Tibial nerve (tissue), 4 donors: Measurements from ENCODE around the gene MYOG. TPM values are rescaled to one million over a fixed set of nuclear protein-coding genes. Genes with fewer than 3 reads are reported as not detected.
A peak's percentile ranks its signal among the peaks of the same experiment; 100 is the strongest.

ENCODE experiments used
- DNase-seq, 2 donors: peaks; one replicate each; pipeline ENCODE4 v3.0.0-alpha.2; 2019; ENCODE audit warnings: low spot score in 2 of 2
- H3K27ac ChIP-seq, 4 donors: fragments of 200-600 bp; sonication (generic) in 3 of 4; one replicate each; pipeline ENCODE4 v1.5.1; 2017 to 2019; ENCODE audit warnings: mild to moderate bottlenecking in 1 of 4
- H3K27me3 ChIP-seq, 2 donors: fragments of 200-600 bp; sonication (generic) in 1 of 2; one replicate each; pipeline versions ENCODE4 v1.5.1 to v1.6.0; 2017 to 2019
- H3K36me3 ChIP-seq, 3 donors: fragments of 200-600 bp; sonication (generic); one replicate each; pipeline ENCODE4 v1.5.1; 2018 to 2019
- H3K4me1 ChIP-seq, 4 donors: fragments of 200-600 bp; sonication (generic) in 3 of 4; one replicate each; pipeline ENCODE4 v1.5.1; 2017 to 2019
- H3K4me3 ChIP-seq, 4 donors: fragments of 200-600 bp; sonication (generic) in 3 of 4; one replicate each; pipeline ENCODE4 v1.5.1; 2017 to 2019; ENCODE audit warnings: mild to moderate bottlenecking in 1 of 4, moderate library complexity in 1 of 4
- H3K9me3 ChIP-seq, 4 donors: fragments of 200-600 bp; sonication (generic) in 3 of 4; one replicate each; pipeline ENCODE4 v1.5.1; 2017 to 2019
- EP300 ChIP-seq, 2 donors: sonication (generic); formaldehyde crosslinking; IDR thresholded peaks; one replicate each; pipeline ENCODE4 v1.6.1; 2017; ENCODE audit warnings: antibody characterized with exemption in 2 of 2, mild to moderate bottlenecking in 1 of 2
- POLR2A ChIP-seq, 2 donors: fragments of 450-650 bp; IDR thresholded peaks; one replicate each; pipeline ENCODE4 v1.6.1; 2017; ENCODE audit warnings: antibody characterized with exemption in 2 of 2, mild to moderate bottlenecking in 2 of 2, moderate library complexity in 2 of 2
- WGBS, 2 donors: methylation state at CpG; one replicate each; pipeline ENCODE4 v1.1.5; 2018; 5-methylcytosine and 5-hydroxymethylcytosine counted together
- total RNA-seq, 4 donors: library from RNA; depleted of rRNA; stranded (reverse); fragments of >200 nt; gene quantifications; one replicate each; pipeline ENCODE4 v1.1.0, GENCODE V29; 2016
- TF ChIP-seq, protein P1 (sequence below), 5 experiments: fragments of 200-600 bp in 3 of 5; fragments of 450-650 bp in 2 of 5; sonication (generic) in 3 of 5; IDR thresholded peaks; one replicate each; pipeline ENCODE4 v1.5.1; 2016 to 2019; ENCODE audit warnings: antibody characterized with exemption in 5 of 5, mild to moderate bottlenecking in 3 of 5, moderate library complexity in 2 of 5

Gene MYOG
- total RNA-seq, 4 donors from 2014 or later: not detected

- H3K4me3 ChIP-seq: no peak overlapping the region
- H3K27me3 ChIP-seq: peaks cover 0 to 40% of the 10 kb centered on the region in 2 donors
- no peak for TF ChIP-seq EP300 (IDR thresholded peaks at IDR 0.05)
- TF ChIP-seq, protein P1, sequence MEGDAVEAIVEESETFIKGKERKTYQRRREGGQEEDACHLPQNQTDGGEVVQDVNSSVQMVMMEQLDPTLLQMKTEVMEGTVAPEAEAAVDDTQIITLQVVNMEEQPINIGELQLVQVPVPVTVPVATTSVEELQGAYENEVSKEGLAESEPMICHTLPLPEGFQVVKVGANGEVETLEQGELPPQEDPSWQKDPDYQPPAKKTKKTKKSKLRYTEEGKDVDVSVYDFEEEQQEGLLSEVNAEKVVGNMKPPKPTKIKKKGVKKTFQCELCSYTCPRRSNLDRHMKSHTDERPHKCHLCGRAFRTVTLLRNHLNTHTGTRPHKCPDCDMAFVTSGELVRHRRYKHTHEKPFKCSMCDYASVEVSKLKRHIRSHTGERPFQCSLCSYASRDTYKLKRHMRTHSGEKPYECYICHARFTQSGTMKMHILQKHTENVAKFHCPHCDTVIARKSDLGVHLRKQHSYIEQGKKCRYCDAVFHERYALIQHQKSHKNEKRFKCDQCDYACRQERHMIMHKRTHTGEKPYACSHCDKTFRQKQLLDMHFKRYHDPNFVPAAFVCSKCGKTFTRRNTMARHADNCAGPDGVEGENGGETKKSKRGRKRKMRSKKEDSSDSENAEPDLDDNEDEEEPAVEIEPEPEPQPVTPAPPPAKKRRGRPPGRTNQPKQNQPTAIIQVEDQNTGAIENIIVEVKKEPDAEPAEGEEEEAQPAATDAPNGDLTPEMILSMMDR (IDR thresholded peaks at IDR 0.05): no peak
- no peak for TF ChIP-seq POLR2A (IDR thresholded peaks at IDR 0.05)
- no peak overlapping the region for H3K27ac ChIP-seq
- H3K4me1 ChIP-seq: peaks cover 0 to 10% (median 0%) of the 10 kb centered on the region in 4 donors
- H3K36me3 ChIP-seq: no peaks in the 10 kb centered on the region
- 84 to 86% methylated on average over 3 of the region's 3 CpGs for WGBS, 2 donors
- no peak for DNase-seq
- no peaks in the 10 kb centered on the region for H3K9me3 ChIP-seq
These were observed 7.3 kb downstream of the MYOG start for GRCh38 chr1:203078478-203078877.

- Histone ChIP-seq H3K27me3 (peaks cover 0 to 44% of the 10 kb centered on the region in 2 donors), H3K4me1 (peaks cover 0 to 10% (median 0%) of the 10 kb centered on the region in 4 donors), H3K36me3 (no peaks in the 10 kb centered on the region), H3K27ac (no peak overlapping the region), H3K9me3 (no peaks in the 10 kb centered on the region), H3K4me3 (no peak overlapping the region)
- no peak for TF ChIP-seq EP300 (IDR thresholded peaks at IDR 0.05)
- TF ChIP-seq, protein P1 (IDR thresholded peaks at IDR 0.05): no peak
- no peak for TF ChIP-seq POLR2A (IDR thresholded peaks at IDR 0.05)
- WGBS, 2 donors: 94 to 100% methylated on average over 2 of the region's 2 CpGs
- DNase-seq: no peak
These were observed 7.9 kb downstream of the MYOG start for GRCh38 chr1:203077956-203078355.

DNA sequence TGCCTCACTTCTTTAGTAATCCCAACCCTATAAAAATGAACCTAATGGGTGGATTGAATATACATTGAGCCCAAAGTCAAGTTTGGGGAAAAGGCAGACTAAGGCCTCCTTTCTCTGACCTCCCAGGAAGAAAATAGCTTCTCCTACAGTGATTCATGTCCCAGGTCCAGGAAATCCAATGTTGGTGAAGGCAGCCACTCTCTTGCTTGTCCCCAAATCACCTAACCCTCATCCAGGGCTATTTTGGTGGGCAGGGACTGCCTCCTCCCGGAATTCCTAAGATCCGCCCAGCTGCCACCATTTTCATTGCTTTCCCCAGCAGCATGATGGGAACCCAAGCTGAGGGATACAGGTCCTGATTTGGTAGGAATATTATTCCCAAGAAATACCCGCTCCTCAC, 8.4 kb downstream of the MYOG start:
- TF ChIP-seq EP300 (IDR thresholded peaks at IDR 0.05): no peak
- TF ChIP-seq, protein P1 (IDR thresholded peaks at IDR 0.05): no peak
- TF ChIP-seq POLR2A (IDR thresholded peaks at IDR 0.05): no peak
- WGBS, 2 donors: 84 to 95% methylated on average over 3 of the region's 3 CpGs
- H3K4me1 ChIP-seq: peaks cover 0 to 10% (median 0%) of the 10 kb centered on the region in 4 donors
- no peaks in the 10 kb centered on the region for H3K36me3 ChIP-seq
- no peak overlapping the region for H3K27ac ChIP-seq
- no peak for DNase-seq
- H3K9me3 ChIP-seq: no peaks in the 10 kb centered on the region
- H3K4me3 ChIP-seq: no peak overlapping the region
- H3K27me3 ChIP-seq: peaks cover 0 to 44% of the 10 kb centered on the region in 2 donors

GRCh38 chr1:203076031-203076511, 9.7 kb downstream of the MYOG start:
- TF ChIP-seq POLR2A (IDR thresholded peaks at IDR 0.05): no peak
- TF ChIP-seq, protein P1 (IDR thresholded peaks at IDR 0.05): no peak
- TF ChIP-seq EP300 (IDR thresholded peaks at IDR 0.05): no peak
- no peaks in the 10 kb centered on the region for H3K9me3 ChIP-seq
- H3K4me3 ChIP-seq: peak overlapping the region; percentile 11 to 43 (median 20)
- no peaks in the 10 kb centered on the region for H3K36me3 ChIP-seq
- no peak overlapping the region for H3K27ac ChIP-seq
- peaks cover 0 to 44% of the 10 kb centered on the region in 2 donors for H3K27me3 ChIP-seq
- no peak for DNase-seq
- 45 to 61% methylated on average over 21 to 29 of the region's 30 CpGs for WGBS, 2 donors
- peaks cover 0 to 10% (median 0%) of the 10 kb centered on the region in 4 donors for H3K4me1 ChIP-seq

GRCh38 chr1:203075236-203076030, 10.4 kb downstream of the MYOG start:
- TF ChIP-seq POLR2A (IDR thresholded peaks at IDR 0.05): no peak
- TF ChIP-seq, protein P1 (IDR thresholded peaks at IDR 0.05): no peak
- TF ChIP-seq EP300 (IDR thresholded peaks at IDR 0.05): no peak
- peaks cover 0 to 10% (median 0%) of the 10 kb centered on the region in 4 donors for H3K4me1 ChIP-seq
- H3K36me3 ChIP-seq: no peaks in the 10 kb centered on the region
- H3K9me3 ChIP-seq: no peaks in the 10 kb centered on the region
- H3K27me3 ChIP-seq: peaks cover 0 to 42% of the 10 kb centered on the region in 2 donors
- 22 to 44% methylated on average over 5 to 38 of the region's 56 CpGs for WGBS, 2 donors
- no peak overlapping the region for H3K27ac ChIP-seq
- H3K4me3 ChIP-seq: peak overlapping the region; percentile 11 to 43 (median 20)
- no peak for DNase-seq
